Parathyroid adenoma (tissue), 2 donors: ENCODE measurements around the gene CHST11.

Source experiments
- H2AFZ ChIP-seq: fragments of 300-600 bp; sonication (generic); one replicate; pipeline ENCODE4 v1.7.0; 2017; ENCODE audit warnings: antibody characterized with exemption, mild to moderate bottlenecking
- H3K27ac ChIP-seq: fragments of 300-600 bp; sonication (generic); one replicate; pipeline ENCODE4 v1.7.0; 2017
- H3K27me3 ChIP-seq: fragments of 300-600 bp; sonication (generic); one replicate; pipeline ENCODE4 v1.7.0; 2017; ENCODE audit warnings: low read length; ENCODE audit not compliant: control insufficient read depth, insufficient read depth
- H3K36me3 ChIP-seq: fragments of 300-600 bp; sonication (generic); one replicate; pipeline ENCODE4 v1.7.0; 2017; ENCODE audit warnings: low read length; ENCODE audit not compliant: control insufficient read depth, insufficient read depth
- H3K4me1 ChIP-seq: fragments of 300-600 bp; sonication (generic); one replicate; pipeline ENCODE4 v1.7.0; 2017; ENCODE audit warnings: control low read depth
- H3K4me2 ChIP-seq: fragments of 300-600 bp; sonication (generic); one replicate; pipeline ENCODE4 v1.7.0; 2017; ENCODE audit warnings: low read length
- H3K4me3 ChIP-seq: fragments of 300-600 bp; sonication (generic); one replicate; pipeline ENCODE4 v1.7.0; 2017; ENCODE audit warnings: low read depth, low read length
- H3K79me2 ChIP-seq: fragments of 300-600 bp; sonication (generic); one replicate; pipeline ENCODE4 v1.7.0; 2017; ENCODE audit warnings: control low read depth
- H3K9ac ChIP-seq: fragments of 300-600 bp; sonication (generic); one replicate; pipeline ENCODE4 v1.7.0; 2017; ENCODE audit warnings: mild to moderate bottlenecking
- H3K9me3 ChIP-seq: fragments of 300-600 bp; sonication (generic); one replicate; pipeline ENCODE4 v1.7.0; 2017; ENCODE audit warnings: low read length; ENCODE audit not compliant: control insufficient read depth
- TF ChIP-seq, protein P1 (sequence below): fragments of 300-600 bp; sonication (generic); IDR thresholded peaks from one replicate; pipeline ENCODE4 v1.7.0; 2017; ENCODE audit warnings: antibody characterized with exemption, mild to moderate bottlenecking
- donor health status: primary hyperparathyroidism.

The CHST11 gene

DNA sequence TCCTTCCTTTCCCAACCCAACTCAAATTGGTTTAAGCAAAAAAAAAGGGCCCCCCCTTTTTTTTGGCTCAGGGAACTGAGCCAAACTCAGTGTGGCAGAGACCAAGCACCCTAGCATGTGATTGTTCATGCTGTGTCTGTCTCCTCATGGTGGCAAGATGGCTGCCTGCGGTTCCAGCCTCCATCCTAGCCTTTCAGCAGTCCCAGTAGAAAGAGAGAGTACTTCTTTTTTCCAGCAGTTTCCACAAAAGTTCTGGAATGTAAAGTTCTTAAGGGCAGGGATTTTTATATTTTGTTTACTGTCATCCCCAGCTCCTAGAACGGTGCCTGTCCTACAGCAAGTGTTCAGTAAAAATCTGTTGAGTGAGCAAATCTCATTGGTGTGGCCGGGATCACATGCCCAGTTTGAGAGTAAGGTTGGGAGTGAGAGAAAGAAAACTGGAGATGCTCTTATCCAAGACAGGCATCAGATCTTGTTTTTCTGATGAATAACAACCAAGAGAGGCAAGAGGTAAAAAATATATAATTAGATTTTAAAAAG, 22.4 kb downstream of the CHST11 start:
- H3K27ac ChIP-seq = no peak overlapping the region
- H3K36me3 ChIP-seq = no peaks in the 10 kb centered on the region
- TF ChIP-seq, protein P1, sequence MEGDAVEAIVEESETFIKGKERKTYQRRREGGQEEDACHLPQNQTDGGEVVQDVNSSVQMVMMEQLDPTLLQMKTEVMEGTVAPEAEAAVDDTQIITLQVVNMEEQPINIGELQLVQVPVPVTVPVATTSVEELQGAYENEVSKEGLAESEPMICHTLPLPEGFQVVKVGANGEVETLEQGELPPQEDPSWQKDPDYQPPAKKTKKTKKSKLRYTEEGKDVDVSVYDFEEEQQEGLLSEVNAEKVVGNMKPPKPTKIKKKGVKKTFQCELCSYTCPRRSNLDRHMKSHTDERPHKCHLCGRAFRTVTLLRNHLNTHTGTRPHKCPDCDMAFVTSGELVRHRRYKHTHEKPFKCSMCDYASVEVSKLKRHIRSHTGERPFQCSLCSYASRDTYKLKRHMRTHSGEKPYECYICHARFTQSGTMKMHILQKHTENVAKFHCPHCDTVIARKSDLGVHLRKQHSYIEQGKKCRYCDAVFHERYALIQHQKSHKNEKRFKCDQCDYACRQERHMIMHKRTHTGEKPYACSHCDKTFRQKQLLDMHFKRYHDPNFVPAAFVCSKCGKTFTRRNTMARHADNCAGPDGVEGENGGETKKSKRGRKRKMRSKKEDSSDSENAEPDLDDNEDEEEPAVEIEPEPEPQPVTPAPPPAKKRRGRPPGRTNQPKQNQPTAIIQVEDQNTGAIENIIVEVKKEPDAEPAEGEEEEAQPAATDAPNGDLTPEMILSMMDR = no peak
- no peak overlapping the region for H2AFZ ChIP-seq
- no peaks in the 10 kb centered on the region for H3K4me1 ChIP-seq
- H3K27me3 ChIP-seq = no peaks in the 10 kb centered on the region
- no peaks in the 10 kb centered on the region for H3K79me2 ChIP-seq
- H3K4me2 ChIP-seq = no peak overlapping the region
- H3K9ac ChIP-seq = no peak overlapping the region
- H3K4me3 ChIP-seq = no peak overlapping the region
- no peaks in the 10 kb centered on the region for H3K9me3 ChIP-seq

DNA sequence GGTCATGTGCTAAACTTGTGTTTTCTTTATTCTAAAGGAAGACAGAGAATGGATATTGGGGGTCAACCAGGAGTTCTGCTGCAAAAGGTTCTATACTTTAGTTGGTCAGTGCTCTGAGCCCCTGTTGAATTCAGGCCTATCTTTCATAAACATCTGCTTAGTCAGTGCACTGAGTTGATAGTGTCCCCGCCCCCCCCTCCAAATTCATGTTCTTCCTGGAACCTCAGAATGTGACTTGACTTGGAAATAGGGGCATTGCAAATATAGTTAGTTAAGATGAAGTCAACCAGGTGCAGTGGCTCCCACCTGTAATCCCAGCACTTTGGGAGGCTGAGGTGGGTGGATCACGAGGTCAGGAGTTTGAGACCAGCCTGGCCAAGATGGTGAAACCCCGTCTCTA, 23.3 kb downstream of the CHST11 start:
- Histone ChIP-seq H3K27me3 (no peaks in the 10 kb centered on the region), H3K4me2 (no peak overlapping the region), H3K9me3 (no peaks in the 10 kb centered on the region), H3K79me2 (no peaks in the 10 kb centered on the region), H3K9ac (no peak overlapping the region), H3K4me3 (no peak overlapping the region), H2AFZ (no peak overlapping the region), H3K27ac (no peak overlapping the region), H3K4me1 (no peaks in the 10 kb centered on the region), H3K36me3 (no peaks in the 10 kb centered on the region)
- TF ChIP-seq, protein P1 = no peak

DNA sequence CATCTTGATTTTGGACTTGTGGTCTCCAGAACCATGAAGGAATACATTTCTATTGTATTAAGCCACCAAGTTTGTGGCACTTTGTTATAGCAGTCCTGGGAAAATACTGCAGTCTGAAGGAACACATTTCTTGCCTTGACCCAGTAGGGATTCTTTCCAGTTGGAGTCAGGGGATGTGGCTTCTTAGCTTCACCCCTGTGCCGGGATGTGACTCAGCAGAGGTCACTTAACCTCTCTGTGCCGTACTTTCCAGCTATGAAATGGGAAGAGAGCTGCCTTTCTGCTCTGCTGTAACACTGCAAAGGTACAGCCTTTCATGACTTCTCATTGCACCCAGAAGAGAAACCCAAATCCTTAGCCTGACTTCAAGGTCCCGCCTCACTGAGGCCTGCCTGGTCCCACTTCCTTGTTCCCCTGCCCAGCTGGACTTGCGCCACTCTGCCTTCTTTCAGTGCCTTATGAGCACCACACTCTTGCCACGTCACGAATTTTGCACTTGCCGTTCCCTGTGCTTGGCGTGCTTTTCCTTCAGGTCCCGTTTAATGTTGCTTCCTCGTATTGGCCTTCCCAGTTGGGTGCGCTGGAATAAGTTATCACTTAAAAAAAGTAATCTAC, 24.2 kb downstream of the CHST11 start:
- H3K27me3 ChIP-seq = no peaks in the 10 kb centered on the region
- TF ChIP-seq, protein P1 = no peak
- no peak overlapping the region for H2AFZ ChIP-seq
- H3K9ac ChIP-seq = no peak overlapping the region
- no peak overlapping the region for H3K4me3 ChIP-seq
- no peaks in the 10 kb centered on the region for H3K4me1 ChIP-seq
- no peak overlapping the region for H3K27ac ChIP-seq
- no peaks in the 10 kb centered on the region for H3K9me3 ChIP-seq
- H3K4me2 ChIP-seq = no peak overlapping the region
- no peaks in the 10 kb centered on the region for H3K36me3 ChIP-seq
- H3K79me2 ChIP-seq = no peaks in the 10 kb centered on the region

DNA sequence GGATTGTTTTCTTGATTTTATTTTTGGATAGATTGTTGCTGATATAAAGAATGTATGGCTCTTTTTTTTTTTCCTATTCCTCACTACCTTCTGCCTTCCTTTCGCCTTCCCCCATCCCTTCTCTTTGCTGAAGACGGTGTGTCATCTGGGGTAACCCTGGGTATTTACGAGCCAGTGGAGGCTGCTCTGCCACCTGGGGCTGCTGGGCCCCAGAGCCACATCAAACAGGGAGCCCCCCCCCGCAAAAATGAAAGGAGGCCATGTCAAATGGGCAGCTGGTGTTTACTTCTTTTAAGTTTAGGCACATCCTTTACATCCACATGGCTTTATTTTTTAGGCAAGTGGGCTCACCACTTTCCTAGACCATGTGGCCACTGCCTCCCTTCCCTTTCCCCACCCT, 25.4 kb downstream of the CHST11 start:
- TF ChIP-seq, protein P1 = no peak
- H3K27ac ChIP-seq = no peak overlapping the region
- no peaks in the 10 kb centered on the region for H3K27me3 ChIP-seq
- no peaks in the 10 kb centered on the region for H3K36me3 ChIP-seq
- no peak overlapping the region for H2AFZ ChIP-seq
- no peak overlapping the region for H3K4me2 ChIP-seq
- no peaks in the 10 kb centered on the region for H3K79me2 ChIP-seq
- H3K4me1 ChIP-seq = no peaks in the 10 kb centered on the region
- no peaks in the 10 kb centered on the region for H3K9me3 ChIP-seq
- H3K4me3 ChIP-seq = no peak overlapping the region
- no peak overlapping the region for H3K9ac ChIP-seq

DNA sequence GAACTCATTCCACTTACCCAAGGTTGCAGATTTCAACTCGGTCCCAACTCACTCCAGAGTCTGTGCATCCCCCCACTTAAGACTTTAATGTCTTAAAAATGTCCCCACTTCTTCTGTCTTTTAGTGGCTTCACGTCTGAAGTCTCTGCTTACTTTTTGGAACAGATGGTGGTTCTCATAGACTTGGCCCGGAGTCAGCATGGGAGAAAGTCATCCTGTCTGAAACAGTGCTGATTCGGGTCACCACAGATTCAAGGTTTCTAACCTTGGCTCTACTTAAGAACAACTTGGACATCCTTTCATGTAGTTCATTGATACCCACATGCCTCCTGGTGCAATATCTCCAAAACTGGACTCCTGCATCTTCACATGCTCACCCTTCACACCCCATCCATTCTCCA, 26.0 kb downstream of the CHST11 start:
- TF ChIP-seq, protein P1 = no peak
- no peaks in the 10 kb centered on the region for H3K79me2 ChIP-seq
- H2AFZ ChIP-seq = no peak overlapping the region

More for the DNA sequence above, 26.0 kb downstream of the CHST11 start:
- Histone ChIP-seq H3K27me3 (no peaks in the 10 kb centered on the region), H3K4me2 (no peak overlapping the region), H3K9me3 (no peaks in the 10 kb centered on the region), H3K27ac (no peak overlapping the region), H3K4me3 (no peak overlapping the region), H3K36me3 (no peaks in the 10 kb centered on the region), H3K4me1 (no peaks in the 10 kb centered on the region), H3K9ac (no peak overlapping the region)
